NCI-H526 treated with DMSO at 0.1 percent for 48 hours (cell line): ENCODE results near the gene OFD1.

Experiments
- DNase-seq: peaks from one replicate; lab custom pipeline; 2025; lab: John Stamatoyannopoulos, UW

Gene OFD1

DNA sequence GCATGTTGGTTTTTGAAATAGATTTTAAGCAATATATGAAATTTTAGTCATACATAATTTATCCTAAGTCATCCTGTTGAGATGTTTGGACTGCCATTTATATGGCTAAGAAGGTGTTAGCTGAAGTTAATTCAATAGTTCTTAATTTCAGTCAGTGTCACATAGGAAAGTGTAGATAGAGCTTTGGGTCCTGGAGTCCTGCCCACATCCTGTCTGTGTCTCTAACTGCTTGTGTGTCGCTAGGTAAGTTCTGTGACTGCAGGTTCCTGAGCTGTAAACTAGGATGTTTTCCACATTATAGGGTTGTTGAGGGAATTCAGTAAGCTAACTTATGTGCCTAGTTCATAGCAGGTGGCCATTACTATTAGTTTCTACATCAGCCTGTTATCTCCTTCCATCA, 20.7 kb downstream of the OFD1 start:
- DNase-seq = no peak

DNA sequence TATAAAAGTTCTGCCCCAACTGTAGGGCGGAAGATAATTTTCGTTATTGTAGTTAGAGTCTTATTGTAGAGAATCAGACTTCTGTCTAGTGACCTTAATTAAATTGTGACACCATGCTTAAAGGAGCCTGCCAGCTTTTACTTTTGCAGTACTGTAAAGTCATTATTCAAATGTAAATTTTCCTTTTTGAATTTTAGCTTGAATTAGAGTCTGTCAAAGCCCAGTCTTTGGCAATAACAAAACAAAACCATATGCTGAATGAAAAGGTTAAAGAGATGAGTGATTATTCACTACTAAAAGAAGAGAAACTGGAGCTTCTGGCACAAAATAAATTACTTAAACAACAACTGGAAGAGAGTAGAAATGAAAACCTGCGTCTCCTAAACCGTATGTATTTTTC, 21.8 kb downstream of the OFD1 start:
- no peak for DNase-seq

DNA sequence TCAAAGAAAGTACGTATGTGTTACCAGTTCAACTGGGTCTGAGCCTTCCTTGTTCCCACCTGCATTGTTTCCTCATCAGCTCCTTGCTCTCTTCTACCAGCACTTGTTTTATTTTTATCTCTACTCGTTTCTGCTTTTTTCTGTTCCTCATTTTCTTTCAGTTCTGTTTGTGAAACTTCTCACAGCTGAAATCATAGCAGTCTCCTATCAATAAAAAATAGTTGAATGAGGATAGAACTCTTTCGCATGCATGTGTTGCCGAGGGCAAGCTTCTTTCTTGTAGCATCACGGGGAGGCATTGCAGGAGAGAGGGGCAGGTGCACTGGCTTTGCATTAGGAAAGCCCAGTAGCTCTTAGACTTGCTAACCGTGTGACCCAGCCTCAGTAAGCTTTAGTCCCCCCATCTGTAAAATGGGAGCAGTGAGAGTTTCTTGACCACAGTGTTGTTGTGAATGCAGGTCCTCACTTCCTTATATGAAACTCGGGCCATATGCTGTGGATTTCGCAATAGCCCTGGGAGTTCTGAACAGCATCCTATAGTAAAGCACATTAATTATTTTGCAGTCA, 24.7 kb downstream of the OFD1 start:
- DNase-seq = no peak

DNA sequence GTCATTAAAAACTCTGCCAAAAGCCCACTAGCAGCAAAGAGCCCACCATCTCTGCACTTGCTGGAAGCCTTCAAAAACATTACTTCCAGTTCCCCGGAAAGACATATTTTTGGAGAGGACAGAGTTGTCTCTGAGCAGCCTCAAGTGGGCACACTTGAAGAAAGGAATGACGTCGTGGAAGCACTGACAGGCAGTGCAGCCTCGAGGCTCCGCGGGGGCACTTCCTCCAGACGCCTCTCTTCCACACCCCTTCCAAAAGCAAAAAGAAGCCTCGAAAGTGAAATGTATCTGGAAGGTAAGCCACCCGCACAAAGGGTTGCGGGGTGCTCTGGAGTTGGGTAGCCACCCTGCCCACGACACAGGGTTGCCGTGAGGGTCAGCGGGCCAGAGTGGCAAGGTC, 25.9 kb downstream of the OFD1 start:
- no peak for DNase-seq

DNA sequence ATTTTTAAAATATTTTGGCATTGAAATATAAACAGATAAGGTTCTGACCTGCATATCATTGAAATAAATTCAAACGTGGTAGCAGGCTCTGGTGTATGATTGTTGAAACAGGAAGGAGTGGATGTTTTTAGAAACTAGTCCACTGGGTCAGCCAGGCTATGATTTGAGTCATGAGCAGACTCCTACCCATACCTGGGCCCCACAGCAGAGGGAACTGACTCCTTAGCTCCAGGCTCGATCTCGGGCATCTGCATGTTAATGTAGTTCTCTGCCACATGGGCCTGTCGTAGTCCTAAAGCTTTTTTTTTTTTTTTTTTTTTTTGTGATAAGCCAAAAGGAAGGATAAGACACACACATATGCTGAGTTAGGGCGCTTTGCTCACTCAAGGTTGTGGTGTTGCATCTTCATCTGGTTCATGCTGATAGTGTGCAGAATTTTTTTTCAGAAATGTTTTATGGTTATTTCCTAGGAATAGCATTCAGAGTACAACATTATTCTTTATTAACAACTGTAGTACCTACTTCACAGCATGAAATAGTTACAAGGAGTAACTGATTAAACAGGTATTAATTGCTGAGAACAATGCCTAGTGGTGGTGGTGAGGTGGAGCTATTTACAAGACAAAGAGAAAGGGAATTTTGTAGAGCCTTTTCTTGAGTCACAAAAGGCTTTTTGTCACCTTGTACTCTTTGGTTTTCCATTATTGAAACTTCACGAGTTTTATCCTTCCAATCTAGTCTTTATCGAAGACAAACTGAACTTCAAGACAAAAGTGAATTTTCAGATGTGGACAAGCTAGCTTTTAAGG, 27.3 kb downstream of the OFD1 start:
- no peak for DNase-seq

DNA sequence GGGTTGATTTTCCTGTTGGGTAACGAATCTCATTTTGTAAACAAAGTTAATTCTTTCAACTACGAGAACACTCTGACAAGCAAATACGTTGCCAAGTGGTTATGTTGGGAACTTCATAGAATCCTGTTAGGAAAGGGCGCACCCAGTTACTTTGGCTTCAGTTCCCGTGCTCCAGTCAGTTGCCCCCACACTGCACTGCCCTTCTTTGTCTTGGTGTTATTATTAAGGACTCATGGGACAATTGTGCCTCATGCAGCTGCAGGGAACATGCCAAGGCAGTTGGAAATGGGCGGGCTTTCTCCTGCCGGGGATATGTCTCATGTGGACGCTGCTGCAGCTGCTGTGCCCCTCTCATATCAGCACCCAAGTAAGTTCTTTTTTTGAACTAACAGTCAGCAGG, 28.9 kb downstream of the OFD1 start:
- no peak for DNase-seq

DNA sequence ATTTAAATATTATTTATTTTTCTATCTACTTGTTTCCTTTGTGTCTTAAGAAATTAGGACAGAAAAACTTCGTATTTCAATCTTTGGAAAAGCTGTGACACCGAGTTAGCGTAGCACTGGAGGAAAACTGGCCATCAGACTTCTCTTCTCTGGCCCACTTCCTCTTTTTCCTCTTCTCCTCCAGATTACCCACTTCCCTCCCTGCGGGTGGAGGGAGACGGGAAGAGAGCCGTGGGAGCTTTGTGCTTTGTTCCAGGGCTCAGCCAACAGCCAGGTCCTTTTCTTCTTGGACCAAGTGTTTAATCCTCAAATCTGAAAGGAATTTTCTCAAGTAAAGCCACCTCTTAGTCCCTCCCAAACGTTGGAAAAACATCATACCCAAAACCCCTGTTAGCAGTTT, 29.7 kb downstream of the OFD1 start:
- no peak for DNase-seq

DNA sequence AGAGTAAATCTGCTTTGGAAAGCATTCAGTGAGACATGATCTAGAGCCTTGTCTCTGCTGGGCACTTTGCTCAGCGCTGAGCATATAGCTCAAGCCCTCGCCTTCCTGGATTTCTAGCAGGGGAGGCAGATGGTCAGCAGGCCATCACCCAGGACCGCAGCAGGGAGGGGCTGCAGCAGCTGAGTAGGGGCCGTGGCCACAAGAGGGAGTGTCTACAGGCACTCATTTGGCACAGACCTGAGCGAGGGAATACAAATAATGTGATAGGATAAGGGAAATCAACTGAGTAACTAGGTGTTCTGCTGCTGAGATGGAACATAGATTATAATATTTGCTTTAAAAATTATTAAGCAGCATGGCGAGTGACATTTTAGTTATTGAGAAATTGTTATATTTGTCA, 30.2 kb downstream of the OFD1 start:
- DNase-seq = no peak

DNA sequence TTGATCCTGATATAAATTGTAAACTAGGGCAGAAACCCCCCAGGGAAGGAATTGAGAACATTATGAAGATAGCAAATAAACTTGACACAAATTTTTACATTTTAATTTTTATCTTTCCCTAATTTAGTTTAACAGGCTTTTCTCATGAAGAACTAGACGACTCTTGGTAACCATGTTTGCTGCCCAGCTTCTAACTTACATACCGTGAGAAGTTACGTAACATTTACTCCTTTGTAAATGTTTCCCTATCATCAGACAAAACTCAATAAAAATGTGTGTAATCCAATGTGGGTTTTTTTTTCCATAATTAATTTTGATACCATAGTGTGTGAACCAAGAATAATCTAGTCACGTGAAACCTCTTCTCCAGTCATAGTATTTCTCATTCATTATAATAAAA, 34.4 kb downstream of the OFD1 start:
- no peak for DNase-seq

DNA sequence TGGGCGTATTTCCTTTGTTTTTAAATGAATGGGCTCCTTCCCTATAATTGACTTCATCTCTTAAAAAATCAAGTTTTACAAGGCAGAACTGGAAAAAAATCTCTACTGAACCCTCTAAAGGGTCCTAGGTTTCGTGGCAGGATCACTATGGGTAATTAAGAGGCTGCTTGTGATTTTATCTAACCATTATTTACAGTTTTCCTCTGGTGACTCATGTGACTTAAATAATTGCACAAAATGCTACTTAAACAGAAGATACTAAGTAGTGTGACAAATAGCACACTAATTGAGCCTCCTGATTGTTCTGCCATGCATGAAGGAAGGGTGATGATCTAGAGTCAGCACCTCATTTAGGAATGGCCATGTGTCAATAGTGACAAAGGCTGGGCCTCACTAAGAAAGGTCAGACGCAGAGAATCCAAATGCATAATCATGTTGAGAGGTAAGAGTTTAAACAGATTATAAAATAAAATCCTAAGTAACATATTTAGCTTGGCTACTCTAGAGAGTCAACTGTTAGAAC, 35.5 kb downstream of the OFD1 start:
- DNase-seq = no peak

DNA sequence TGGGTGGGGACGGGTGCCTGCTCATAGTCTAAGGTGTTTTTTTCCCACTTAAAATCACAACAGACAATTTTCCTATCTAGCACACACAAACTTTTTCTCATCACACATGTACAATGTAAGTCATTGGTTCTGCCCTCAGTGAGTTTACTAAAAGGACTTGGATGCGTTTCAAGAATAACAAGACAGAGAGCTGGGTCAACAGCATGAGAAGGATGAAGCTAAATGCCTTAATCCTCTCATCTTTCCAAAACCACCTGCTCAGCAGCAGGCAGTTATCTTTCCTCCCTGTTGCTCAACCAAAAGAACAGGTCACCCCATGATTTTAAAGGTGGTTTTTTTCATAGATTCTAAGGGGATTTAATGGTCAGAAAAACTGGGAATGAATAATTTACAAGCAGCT, 40.1 kb downstream of the OFD1 start:
- no peak for DNase-seq

DNA sequence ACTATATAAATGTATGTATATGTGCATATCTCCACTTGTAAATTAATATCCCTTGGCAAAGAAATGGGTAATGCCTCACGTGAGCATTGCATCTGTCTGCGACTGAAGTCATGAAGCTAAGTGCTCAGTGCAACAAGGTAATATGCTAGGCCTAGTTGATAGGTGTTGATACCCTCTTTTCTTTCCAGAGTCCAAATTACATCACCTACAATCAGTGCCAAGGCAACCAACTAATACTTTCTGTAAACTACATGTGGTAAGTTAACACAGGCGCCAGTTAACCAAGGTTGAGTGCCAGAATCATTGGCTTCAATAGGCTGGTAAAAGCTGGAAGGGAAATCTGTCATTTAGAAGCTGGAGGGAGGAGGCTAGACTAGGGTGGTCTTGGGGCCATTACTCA, 41.3 kb downstream of the OFD1 start:
- no peak for DNase-seq

DNA sequence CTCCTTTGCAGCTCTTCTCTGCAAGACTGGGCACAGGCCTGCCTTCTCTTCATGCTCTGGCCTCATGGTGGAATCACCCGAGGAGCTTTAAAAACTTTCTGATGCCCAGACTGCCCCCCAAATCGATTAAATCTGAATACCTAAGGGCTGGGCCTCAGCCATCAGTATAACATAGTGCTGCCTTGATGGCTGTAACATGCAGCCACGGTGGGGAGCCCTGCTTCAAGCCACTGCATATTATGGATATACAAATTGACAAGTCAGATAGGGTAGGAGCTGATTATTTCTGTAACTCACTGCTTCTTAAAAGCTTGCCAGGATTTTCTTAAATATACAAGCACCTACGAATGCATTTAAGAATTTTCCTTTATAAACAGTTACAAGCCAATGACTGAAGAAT, 41.8 kb downstream of the OFD1 start:
- DNase-seq = no peak

DNA sequence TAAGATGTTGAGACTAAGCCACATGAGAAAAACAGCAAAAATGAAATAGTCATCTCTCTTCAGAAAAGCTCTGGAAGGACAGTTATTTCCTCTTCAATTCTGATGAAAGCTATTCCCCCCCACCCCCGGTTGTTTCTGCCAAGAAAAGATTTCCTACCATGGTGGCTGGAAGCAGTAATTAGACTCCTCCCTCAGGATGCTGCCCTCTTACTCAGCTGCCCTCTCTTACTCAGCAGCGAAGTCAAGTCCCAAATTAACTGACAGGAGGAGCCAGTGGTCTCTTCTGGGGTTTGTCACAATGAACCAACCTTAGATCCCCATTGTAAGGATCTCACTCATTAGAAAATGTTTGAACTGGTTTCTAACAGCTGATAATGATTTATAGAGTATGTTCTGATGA, 44.4 kb downstream of the OFD1 start:
- DNase-seq = no peak

DNA sequence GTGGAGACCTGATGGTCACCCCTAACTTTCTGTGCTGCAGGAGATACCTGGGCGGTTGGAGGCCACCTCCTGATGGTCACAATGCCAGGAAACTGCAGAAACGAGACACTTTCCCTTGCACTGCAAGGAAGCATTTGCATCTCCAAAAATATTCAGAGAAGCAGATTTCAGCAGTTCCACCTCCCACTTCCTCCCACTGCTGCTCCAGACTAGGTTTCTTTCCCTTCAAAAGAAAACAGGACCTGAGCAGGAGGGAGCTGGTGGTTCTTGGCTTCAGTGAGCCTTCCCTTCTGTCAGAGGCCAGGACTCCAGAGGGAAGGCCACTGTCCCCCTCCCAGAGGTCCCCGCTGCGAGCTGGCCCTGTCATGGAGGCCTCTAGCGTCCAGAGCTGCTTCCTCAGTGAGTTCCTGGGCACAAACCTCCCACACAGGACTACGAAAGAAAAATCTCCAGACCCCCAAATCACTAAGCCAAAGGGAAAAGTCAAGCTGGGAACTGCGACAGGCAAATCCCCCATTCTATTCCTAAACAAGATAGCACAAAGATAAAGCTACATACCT, 46.4 kb downstream of the OFD1 start:
- no peak for DNase-seq

DNA sequence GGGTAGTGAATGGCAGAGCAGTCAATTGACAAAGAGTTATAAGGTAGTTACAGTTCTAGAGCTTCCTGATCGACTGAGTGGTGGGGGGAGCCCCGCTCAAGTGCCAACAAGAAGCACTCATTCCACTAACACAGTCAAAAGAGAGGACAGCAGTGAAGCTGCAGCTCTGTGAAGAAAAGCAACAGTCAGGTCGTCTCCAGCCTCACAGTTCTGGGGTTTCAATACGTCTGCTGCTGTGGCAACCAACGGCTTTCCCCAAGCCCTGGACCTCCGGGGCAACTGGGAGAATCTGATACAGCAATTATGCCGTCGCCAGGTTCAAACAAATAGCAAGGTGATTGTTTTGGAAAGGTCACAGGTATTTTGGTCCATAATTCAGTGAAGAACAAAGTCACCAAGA, 51.5 kb downstream of the OFD1 start:
- peak; percentile 70 for DNase-seq

DNA sequence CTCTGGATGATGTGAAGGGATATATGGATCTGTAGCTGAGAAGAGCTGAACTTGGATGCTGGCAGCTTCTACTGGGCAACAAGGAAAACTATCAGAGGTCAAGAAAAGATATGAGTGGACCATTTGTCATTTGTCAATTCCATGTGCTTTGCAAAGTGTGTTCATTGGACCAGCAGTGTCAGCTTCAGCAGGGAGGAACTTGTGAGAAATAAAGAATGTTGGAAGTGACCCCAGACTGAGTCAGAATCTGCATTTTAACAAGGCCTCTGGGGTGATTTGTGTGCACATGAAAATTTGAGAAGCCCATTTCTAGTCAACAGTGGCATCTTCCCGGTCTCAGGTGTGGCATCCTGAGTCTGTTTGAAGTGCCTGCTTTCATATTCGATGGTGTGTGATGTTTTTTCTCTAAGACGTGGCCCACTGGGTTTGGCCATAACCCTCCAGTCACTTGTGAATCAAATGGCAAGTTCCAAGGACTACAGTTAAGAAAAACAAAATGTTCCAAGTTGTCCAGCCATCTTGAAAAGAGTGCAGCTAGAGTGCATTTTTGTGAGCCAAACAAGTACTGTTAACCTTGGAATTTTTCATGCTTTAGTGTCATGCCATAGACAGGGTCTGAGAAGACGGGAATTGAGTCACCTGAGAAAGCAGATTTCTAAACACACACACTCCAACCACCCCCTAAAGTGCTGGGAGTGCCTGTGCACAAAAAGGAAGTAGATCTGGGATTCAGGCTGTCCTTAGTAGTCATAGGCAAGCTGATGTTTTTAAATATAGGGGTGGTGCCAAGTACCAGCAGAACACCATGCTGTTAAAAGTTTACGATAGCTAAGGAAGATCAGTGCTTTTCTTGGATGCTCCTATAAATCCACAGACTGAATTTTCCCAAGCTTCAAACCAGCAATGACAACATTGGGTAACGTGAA, 55.9 kb downstream of the OFD1 start:
- DNase-seq = no peak

DNA sequence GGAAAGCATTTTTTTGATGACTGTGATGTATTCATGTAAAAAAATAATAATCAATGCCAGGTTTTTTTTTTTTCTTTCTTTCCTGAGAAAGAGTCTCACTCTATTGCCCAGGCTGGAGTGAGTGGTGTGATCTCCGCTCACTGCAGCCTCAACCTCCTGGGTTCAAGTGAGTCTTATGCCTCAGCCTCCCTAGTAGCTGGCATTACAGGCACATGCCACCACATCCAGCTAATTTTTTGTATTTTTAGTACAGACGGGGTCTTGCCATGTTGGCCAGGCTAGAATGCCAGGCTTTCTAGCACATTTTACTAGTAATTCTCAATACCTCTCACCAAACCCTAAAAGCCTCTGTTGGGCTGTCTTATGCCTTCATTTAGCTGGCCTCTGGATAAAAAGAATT, 56.6 kb downstream of the OFD1 start:
- no peak for DNase-seq

DNA sequence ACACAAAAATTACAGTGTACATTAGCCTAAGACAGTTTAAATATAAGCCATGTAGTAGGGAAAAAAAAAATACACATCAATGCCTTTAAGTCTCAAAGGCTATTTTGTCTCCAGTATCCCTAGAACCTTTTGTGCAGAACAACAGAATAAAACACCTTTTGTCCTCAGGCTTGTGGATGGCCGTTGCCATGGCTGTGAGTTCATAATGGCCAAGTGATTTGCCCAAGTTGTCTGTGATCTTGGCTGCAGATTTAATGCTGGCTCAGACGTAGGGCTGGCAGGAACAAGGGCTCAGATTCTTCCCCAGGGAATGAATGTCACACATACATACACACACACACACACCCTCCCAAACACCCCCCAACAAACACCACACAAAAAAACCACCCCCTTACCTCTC, 57.0 kb downstream of the OFD1 start:
- no peak for DNase-seq

DNA sequence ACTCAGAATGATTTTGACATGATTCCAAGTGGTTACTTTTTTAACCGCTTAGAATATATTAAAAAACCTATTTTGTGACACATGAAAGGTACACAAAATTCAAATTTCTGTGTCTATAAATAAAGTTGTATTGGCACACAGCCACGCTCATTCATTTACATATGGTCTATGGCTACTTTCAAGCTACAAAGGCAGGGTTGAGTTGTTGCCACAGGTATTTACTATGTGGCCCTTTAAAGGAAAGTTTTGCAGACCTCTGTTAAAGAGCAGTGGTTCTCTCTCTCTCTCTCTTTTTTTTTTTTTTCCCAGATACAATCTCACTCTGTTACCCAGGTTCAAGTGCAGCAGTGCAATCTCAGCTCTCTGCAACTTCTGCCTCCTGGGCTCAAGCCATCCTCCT, 59.3 kb downstream of the OFD1 start:
- no peak for DNase-seq

DNA sequence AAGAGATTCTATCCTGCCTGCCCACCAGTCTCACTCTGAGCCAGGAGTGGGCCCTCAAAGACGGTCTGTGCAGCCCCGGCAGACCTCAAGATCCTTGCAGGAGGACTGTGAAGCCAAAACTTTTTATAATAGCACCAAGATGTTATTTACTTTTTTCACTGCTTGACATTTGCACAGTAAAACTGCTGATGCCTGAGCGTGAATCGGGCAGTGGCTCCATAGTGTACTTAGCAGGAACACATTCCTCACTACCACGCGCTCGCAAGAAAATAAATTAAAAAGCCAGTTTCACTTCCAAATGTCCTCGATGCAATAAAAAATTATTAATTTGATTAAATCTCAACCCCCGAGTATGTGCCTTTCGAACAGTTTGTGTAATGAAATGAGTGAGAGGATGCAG, 59.9 kb downstream of the OFD1 start:
- DNase-seq = no peak

DNA sequence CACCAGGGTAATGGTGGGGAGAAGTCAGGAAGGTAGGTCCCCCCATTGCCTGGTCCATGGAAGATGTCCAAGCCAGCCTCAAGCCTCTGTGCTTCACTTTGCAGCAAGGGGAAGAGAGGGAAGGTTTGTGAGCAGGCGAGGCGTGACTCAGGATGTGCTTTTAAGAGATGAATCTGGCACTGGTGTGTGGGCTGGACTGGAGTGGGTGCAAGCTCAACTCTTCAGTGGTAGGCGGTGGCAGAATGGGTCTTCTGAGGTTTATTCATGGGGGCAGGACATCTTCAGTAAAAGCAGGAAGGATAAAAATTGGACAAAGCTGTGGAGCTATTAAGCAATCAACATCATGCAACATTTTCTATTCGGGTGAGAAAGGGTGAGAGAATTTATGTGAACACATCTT, 63.0 kb downstream of the OFD1 start:
- DNase-seq = no peak

DNA sequence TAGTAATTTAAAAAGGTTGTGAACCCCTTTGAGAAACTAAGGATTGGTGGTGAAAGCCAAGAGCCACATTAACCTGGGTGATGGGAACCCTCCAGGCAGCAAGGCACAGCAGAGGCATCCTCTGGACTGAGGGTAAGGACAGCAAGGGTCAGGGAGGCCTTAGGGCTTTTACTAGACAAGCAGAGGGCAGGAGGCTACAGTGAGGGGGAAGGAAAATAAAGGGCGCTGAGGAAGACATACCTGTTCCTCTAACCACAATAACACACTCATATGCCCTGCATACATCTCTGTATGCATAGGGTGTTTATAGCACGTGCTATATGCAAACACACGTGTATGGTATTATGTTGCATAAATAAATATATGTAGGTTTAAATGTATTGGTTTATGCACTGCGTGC, 63.6 kb downstream of the OFD1 start:
- no peak for DNase-seq
